ENCODE data around the gene MARCHF11.

MARCHF11 gene

DNA sequence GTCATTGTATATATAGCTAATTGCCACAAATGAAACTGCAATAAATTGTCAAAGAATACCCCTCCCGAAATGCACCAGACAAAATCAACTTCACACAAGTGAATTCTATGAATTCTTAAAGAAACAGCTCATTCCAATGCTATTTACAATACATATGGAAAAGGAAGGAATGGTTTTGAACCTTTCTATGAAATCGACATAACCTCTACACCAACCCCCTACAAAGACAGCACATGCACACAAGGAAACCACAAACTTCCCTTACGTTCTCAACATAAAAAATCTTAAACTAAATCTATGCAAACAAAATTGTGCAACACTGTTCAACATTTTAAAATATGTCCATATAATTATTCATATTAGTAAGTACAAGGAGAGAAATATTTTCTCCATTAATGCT is 39.2 kb downstream of the MARCHF11 start:
- no peaks in the 10 kb centered on the region for H3K79me2 ChIP-seq (ENCODE audit: insufficient read depth, low read length)
- DNase-seq = peak; percentile 8
- no peak overlapping the region for H3K4me2 ChIP-seq (ENCODE audit: insufficient read depth, low read length)
- no peak overlapping the region for H3K4me3 ChIP-seq (ENCODE audit: low read depth in 1 of 2, low read length in 2 of 2)
- no peak overlapping the region for H2AFZ ChIP-seq (ENCODE audit: low read depth, low read length)
- no peak overlapping the region for H3K9ac ChIP-seq (ENCODE audit: low read depth, low read length)
- no peak overlapping the region for H3K27ac ChIP-seq (ENCODE audit: low read length)
- H3K9me3 ChIP-seq (ENCODE audit: insufficient read depth, low read length, severe bottlenecking) = peaks cover 19% of the 10 kb centered on the region
- ATAC-seq (ENCODE audit: insufficient read depth, low read depth) = peak; percentile 84
- no peaks in the 10 kb centered on the region for H4K20me1 ChIP-seq (ENCODE audit: insufficient read depth, low read length)
- no peaks in the 10 kb centered on the region for H3K27me3 ChIP-seq (ENCODE audit: insufficient read depth, low read length, poor library complexity)
- H3K4me1 ChIP-seq (ENCODE audit: insufficient read depth, low read length) = peaks cover 20% of the 10 kb centered on the region
- TF ChIP-seq EZH2 (IDR thresholded peaks at IDR 0.05; ENCODE audit: borderline replicate concordance, low read depth, low read length, severe bottlenecking) = no peak
- TF ChIP-seq, protein P1, sequence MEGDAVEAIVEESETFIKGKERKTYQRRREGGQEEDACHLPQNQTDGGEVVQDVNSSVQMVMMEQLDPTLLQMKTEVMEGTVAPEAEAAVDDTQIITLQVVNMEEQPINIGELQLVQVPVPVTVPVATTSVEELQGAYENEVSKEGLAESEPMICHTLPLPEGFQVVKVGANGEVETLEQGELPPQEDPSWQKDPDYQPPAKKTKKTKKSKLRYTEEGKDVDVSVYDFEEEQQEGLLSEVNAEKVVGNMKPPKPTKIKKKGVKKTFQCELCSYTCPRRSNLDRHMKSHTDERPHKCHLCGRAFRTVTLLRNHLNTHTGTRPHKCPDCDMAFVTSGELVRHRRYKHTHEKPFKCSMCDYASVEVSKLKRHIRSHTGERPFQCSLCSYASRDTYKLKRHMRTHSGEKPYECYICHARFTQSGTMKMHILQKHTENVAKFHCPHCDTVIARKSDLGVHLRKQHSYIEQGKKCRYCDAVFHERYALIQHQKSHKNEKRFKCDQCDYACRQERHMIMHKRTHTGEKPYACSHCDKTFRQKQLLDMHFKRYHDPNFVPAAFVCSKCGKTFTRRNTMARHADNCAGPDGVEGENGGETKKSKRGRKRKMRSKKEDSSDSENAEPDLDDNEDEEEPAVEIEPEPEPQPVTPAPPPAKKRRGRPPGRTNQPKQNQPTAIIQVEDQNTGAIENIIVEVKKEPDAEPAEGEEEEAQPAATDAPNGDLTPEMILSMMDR (IDR thresholded peaks at IDR 0.05; ENCODE audit: borderline replicate concordance, extremely low read depth, low read length, poor library complexity, severe bottlenecking) = no peak
- no peaks in the 10 kb centered on the region for H3K36me3 ChIP-seq (ENCODE audit: insufficient read depth, low read length)

DNA sequence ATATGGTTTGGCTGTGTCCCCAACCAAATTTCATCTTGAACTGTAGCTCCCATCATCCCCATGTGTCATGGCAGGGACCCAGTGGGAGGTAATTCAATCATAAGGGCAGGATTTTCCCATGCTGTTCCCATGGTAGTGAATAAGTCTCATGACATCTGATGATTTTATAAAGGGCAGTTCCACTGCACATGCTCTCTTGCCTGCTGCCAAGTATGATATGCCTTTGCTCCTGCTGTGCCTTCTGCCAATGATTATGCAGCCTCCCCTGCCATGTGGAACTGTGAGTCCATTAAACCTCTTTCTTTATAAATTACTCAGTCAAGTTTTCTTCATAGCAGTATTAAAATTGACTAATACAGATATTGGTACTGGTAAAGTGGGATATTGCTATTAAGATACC is 42.4 kb downstream of the MARCHF11 start:
- no peak overlapping the region for H2AFZ ChIP-seq (ENCODE audit: low read depth, low read length)
- DNase-seq (no peak), ATAC-seq (ENCODE audit: insufficient read depth, low read depth) (no peak)
- H3K4me2 ChIP-seq (ENCODE audit: insufficient read depth, low read length) = no peak overlapping the region
- no peak overlapping the region for H3K9ac ChIP-seq (ENCODE audit: low read depth, low read length)
- no peaks in the 10 kb centered on the region for H4K20me1 ChIP-seq (ENCODE audit: insufficient read depth, low read length)
- H3K27me3 ChIP-seq (ENCODE audit: insufficient read depth, low read length, poor library complexity) = no peaks in the 10 kb centered on the region
- no peak overlapping the region for H3K27ac ChIP-seq (ENCODE audit: low read length)
- peaks cover 19% of the 10 kb centered on the region for H3K9me3 ChIP-seq (ENCODE audit: insufficient read depth, low read length, severe bottlenecking)
- TF ChIP-seq EZH2 (IDR thresholded peaks at IDR 0.05; ENCODE audit: borderline replicate concordance, low read depth, low read length, severe bottlenecking) = no peak
- TF ChIP-seq, protein P1 (IDR thresholded peaks at IDR 0.05; ENCODE audit: borderline replicate concordance, extremely low read depth, low read length, poor library complexity, severe bottlenecking) = no peak
- no peak overlapping the region for H3K4me3 ChIP-seq (ENCODE audit: low read depth in 1 of 2, low read length in 2 of 2)
- H3K36me3 ChIP-seq (ENCODE audit: insufficient read depth, low read length) = no peaks in the 10 kb centered on the region
- no peaks in the 10 kb centered on the region for H3K79me2 ChIP-seq (ENCODE audit: insufficient read depth, low read length)
- H3K4me1 ChIP-seq (ENCODE audit: insufficient read depth, low read length) = peaks cover 20% of the 10 kb centered on the region

DNA sequence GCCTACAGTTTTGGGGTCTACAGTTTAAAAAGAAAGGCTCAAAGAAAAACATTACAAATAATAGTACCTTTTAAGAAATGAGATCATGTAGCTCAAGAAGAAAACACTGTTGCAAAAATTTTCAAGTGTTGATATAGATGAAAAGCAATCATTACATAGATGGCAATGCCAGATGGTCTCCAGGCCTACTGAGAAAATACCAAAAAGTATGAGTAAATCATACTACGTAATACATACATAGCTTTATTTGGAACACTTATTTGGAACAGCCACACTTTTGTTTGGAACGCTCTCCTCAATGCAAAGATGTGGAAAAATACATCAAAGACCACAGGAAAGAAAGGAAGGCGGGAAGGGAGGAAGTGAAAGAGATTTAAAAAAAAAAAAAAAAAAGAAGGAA is 44.1 kb downstream of the MARCHF11 start:
- Histone ChIP-seq H3K4me3 (ENCODE audit: low read depth in 1 of 2, low read length in 2 of 2) (no peak overlapping the region), H3K27ac (ENCODE audit: low read length) (no peak overlapping the region), H4K20me1 (ENCODE audit: insufficient read depth, low read length) (no peaks in the 10 kb centered on the region), H3K9ac (ENCODE audit: low read depth, low read length) (no peak overlapping the region), H3K9me3 (ENCODE audit: insufficient read depth, low read length, severe bottlenecking) (peaks cover 19% of the 10 kb centered on the region), H3K36me3 (ENCODE audit: insufficient read depth, low read length) (no peaks in the 10 kb centered on the region), H3K27me3 (ENCODE audit: insufficient read depth, low read length, poor library complexity) (no peaks in the 10 kb centered on the region), H3K4me2 (ENCODE audit: insufficient read depth, low read length) (no peak overlapping the region), H2AFZ (ENCODE audit: low read depth, low read length) (no peak overlapping the region), H3K79me2 (ENCODE audit: insufficient read depth, low read length) (no peaks in the 10 kb centered on the region), H3K4me1 (ENCODE audit: insufficient read depth, low read length) (peaks cover 10% of the 10 kb centered on the region)
- DNase-seq (no peak), ATAC-seq (ENCODE audit: insufficient read depth, low read depth) (no peak)
- TF ChIP-seq, protein P1 (IDR thresholded peaks at IDR 0.05; ENCODE audit: borderline replicate concordance, extremely low read depth, low read length, poor library complexity, severe bottlenecking) = no peak
- no peak for TF ChIP-seq EZH2 (IDR thresholded peaks at IDR 0.05; ENCODE audit: borderline replicate concordance, low read depth, low read length, severe bottlenecking)

DNA sequence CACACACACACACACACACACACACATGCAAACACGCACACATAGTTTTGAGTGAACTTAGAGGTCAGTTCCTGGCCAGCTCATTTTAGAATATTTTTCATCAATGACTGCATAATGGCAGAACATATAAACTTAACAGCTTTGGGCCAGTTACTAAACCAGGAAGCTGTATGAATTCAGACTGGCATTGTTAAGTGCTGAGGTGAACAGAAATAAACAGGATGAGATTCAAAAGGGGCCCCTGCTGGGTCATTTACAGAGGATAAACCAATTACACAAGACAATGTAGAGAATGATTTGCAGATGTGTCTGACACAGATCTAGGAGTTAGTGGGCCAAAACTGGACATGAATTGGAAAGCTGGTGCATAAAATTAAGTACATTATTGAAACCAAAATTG is 44.6 kb downstream of the MARCHF11 start:
- TF ChIP-seq, protein P1 (IDR thresholded peaks at IDR 0.05; ENCODE audit: borderline replicate concordance, extremely low read depth, low read length, poor library complexity, severe bottlenecking) = no peak
- TF ChIP-seq EZH2 (IDR thresholded peaks at IDR 0.05; ENCODE audit: borderline replicate concordance, low read depth, low read length, severe bottlenecking) = no peak
- no peak for DNase-seq
- Histone ChIP-seq H3K4me2 (ENCODE audit: insufficient read depth, low read length) (no peak overlapping the region), H3K9ac (ENCODE audit: low read depth, low read length) (no peak overlapping the region), H3K4me3 (ENCODE audit: low read depth in 1 of 2, low read length in 2 of 2) (no peak overlapping the region), H3K9me3 (ENCODE audit: insufficient read depth, low read length, severe bottlenecking) (peaks cover 19% of the 10 kb centered on the region), H4K20me1 (ENCODE audit: insufficient read depth, low read length) (no peaks in the 10 kb centered on the region), H3K36me3 (ENCODE audit: insufficient read depth, low read length) (no peaks in the 10 kb centered on the region), H2AFZ (ENCODE audit: low read depth, low read length) (no peak overlapping the region), H3K4me1 (ENCODE audit: insufficient read depth, low read length) (peaks cover 5% of the 10 kb centered on the region; the same call in 1 of the 2 replicates), H3K79me2 (ENCODE audit: insufficient read depth, low read length) (no peaks in the 10 kb centered on the region), H3K27ac (ENCODE audit: low read length) (no peak overlapping the region), H3K27me3 (ENCODE audit: insufficient read depth, low read length, poor library complexity) (no peaks in the 10 kb centered on the region)
- ATAC-seq (ENCODE audit: insufficient read depth, low read depth) = no peak
